Hematopoietic multipotent progenitor cell treated with erythropoietin and hydrocortisone succinate and interleukin-3 and kit ligand, for 4 days (in vitro differentiated cells): ENCODE results near the gene MVD.

Experiments used
- DNase-seq: peaks from one replicate; pipeline ENCODE4 v3.0.0-alpha.2; 2015

The MVD gene

DNA sequence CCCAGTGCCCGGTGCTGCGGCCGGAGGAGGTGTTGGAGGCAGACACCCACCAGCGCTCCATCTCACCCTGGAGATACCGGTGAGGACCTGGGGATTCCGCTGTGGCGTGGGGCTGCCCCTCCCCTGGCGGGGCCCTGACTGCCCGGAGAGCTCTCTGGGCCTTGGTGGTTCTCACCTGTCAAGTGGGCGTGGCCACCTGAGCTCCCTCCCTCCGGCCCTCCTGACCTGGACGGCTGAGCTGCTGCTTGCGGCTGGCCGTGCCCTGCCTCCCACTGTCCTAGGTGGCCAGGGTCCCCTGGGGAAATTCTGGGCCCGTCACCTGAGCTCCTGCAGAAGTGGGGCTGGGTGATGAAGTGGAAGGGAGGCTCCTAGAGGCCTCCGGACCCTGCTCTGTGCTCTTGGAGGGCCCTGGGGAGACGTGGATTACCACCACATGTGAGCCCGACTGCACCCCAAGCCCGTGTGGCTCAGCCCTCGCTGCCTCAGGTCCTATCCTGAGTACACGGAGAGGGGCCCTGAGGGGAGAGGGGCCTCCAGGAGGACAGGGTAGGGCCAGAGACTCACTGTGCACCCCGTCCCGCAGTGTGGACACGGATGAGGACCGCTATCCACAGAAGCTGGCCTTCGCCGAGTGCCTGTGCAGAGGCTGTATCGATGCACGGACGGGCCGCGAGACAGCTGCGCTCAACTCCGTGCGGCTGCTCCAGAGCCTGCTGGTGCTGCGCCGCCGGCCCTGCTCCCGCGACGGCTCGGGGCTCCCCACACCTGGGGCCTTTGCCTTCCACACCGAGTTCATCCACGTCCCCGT lies 23.5 kb downstream of the MVD start:
- no peak for DNase-seq

DNA sequence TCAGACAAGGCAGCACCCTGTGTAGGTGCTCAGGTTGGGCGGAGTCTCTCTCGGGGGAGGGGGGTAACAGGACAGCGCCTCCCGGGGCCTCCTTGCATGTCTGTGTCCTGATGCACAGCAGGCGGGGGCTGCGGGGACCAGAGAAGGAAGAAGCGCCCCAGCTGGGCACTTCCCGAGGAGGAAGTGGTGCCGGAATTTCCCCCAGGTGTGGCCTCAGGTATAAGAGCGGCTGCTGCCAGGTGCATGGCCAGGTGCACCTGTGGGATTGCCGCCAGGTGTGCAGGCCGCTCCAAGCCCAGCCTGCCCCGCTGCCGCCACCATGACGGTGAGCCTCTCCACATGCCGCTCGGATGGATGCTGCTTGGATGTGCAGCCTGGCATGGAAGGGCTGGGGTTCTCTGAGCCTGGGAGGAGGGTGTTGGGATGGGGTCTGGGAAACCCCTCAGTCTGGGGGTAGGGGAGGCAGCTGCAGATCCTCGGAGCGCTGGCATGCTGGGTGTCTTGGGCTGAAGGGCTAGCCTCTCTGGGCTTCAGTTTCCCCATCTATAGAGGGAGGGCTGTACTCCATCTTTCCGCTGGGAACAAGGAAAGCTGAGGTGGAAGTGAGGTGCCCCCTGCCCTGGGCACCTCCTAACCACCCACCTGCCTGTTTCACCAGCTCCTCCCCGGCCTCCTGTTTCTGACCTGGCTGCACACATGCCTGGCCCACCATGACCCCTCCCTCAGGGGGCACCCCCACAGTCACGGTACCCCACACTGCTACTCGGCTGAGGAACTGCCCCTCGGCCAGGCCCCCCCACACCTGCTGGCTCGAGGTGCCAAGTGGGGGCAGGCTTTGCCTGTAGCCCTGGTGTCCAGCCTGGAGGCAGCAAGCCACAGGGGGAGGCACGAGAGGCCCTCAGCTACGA lies 24.3 kb downstream of the MVD start, which contains the start of gene IL17C:
Gene IL17C (plus strand): TSS at position 250 of the 908 bp plus-strand sequence. CDS start 70 bp downstream, at position 320.
- DNase-seq, result no peak

DNA sequence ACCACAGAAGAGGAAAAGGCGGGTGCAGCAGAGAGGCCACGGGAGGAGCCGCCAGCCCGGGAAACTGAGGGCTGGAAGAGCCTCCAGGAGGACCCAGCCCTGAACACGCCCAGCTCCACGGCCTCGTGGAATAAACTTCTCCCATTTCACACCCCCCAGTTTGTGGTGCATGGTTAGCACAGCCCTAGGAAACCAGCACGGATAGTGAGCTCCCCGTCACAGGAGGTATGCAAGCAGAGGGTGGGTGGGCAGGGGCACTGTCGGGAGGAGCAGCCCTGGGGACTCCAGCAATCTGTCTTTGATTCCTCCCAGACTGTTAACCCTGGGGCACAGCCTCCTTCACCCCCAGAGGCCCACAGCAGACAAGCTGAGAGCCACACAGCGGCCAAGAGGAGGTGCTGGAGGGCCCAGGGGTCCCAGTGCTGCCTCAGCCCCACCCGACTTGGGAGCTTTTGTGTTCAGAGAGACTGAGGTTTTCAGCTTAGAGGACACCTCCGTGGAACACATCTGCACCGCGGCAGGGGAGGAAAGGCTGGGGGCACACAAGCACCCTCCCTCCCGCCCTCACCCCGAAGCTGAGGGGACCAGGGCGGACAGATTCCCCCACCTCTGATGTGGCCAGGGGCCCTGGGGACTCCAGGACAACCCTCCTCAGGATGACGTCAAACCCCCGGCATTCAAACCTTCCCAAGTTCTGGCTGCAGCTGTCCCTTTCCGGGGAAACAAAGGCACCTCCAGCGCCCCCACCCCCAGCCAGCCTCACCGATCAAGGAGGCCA lies 26.2 kb downstream of the MVD start:
- no peak for DNase-seq

DNA sequence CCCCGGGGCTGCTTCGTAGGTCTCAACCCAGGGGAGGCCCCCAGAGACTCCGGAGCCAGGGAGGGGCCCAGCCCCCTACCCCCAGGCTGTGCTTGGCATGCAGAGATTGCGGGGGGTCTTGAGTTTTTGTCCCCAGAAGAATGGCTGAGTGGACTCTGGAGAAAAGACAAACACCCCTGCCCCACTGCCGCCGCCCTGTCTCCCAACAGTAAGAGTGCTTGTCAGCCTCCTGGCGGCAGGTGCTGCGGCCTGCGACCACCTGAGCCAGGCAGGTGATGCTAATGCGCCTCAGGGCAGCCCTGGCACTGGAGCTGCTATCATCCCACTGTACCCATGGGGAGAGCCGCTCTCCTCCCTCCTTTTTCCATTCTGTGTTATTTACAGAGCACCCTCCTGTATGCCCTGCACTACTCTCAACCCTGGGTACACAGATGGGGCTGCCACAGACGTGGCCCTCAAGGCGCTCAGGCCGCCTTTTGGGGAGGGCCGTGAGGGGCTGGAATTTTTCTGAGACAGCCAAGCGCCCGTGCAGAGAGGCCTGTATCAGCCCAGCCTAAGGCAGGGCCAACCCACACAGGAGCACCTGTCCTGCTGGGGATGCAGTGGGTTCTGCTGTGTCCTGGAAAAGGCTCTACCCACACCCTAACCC lies 27.1 kb downstream of the MVD start:
- DNase-seq, result no peak

DNA sequence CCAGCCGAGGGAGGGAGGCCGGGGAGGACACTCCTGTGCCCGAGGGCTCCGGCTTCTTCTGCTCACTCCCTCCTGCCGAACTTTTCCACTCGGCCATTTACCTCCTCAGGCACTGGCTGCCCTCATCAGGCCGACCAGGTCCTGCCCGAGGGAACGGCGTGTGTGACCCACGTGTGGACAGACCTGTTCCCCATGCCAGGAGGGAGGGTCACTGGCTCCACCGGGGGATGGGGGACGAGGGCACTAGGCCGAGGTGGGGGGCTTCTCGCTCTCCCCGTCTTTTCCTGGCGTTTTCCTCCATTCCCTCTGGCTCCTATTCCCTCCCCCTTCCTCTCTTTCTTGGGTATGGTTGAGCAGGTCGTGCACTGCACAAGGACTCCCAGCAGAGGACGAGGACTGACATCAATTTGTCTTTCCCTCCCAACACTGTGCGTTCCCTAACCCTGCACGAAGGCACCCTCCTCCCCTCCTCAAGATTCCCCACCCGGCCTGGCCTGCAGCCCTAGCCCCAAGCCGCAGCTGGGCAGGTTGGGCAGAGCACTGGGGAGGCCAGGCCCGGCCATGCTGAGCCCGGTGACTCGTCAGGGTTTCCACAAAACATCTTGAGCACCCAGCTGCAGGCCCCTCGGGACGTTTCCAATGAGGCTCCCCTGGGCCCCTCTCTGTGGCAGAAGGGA lies 27.8 kb downstream of the MVD start:
- DNase-seq, result no peak

DNA sequence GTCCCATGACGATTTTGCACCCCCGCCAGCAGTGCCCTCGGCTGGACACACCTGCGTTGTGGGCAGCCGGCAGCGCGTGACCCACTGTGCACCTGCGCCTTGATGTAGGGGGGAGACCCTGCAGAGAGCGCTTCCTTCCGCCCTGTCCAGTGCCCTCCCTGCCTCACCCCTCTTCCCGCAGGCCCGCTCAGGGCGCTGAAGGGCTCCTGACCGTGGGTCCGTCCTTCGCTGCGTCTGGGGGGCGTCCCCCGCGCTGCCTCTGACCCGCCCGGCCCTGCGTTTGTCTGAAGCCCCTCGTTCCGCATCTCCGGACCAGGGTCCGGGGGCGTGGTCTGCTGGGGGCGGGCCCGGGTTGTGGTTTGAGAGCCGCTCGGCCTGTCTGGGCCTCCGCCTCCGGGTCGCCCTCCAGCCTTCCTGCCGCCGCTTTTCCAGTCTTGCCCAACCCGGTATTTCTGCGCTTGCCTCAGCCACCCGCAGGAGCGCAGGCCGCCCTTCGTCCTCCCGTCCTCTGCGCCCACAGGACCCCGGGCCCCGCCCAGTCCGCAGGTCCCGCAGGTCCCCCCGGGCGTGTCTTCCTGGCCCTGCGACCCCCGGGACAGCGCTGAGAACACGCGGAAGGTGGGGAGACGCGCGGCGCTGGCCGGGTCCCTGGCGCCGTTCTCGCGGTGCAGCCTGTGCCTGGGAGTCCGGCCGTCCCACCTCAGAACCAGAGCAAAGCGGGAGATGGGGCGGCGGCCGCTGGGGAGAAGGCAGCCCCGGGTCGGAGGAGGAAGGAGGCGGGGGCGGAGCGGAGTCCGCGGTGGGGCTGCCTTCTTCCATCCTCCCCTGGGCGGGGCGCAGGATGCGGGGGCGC lies 28.5 kb downstream of the MVD start:
- DNase-seq, result peak; percentile 77

DNA sequence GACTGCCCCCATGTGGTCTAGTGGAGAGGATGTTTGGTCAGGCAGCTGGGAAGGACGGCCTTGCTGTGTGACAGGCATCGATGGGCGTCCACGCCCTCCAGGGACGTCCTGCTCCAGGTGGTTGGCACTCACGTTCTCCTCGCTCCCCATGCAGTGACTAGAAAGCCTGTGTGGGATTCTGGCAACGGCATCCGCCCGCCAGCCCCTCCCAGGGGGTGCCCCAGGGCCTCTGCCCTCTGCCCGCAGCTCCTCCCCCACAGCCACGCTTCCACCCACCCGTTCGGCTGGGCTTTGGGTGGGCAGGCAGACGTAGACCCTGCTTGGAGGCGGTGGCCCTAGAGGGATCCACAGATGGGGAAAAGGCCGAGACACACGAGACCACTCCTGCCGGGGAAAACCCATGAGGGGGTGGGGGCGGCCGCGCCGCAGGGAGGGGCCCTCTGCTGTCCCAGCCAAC lies 29.2 kb downstream of the MVD start:
- DNase-seq, result peak; percentile 71

DNA sequence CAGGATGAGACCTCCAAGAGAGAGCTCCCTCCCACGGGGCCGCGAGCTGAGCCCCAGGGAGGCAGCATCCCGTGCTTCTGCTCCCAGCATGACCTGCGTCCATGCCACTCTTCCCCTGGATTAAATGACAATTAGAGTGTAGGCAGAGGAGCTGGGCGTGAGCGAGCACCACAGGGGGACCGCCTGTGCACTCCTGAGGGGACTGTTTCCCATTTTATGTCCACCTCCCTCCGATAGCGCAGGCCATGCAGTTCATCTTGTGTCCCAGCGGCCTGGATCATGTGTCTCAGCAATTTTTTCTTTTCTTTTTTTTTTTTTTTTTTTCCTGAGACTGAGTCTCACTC lies 30.3 kb downstream of the MVD start:
- DNase-seq, result no peak

DNA sequence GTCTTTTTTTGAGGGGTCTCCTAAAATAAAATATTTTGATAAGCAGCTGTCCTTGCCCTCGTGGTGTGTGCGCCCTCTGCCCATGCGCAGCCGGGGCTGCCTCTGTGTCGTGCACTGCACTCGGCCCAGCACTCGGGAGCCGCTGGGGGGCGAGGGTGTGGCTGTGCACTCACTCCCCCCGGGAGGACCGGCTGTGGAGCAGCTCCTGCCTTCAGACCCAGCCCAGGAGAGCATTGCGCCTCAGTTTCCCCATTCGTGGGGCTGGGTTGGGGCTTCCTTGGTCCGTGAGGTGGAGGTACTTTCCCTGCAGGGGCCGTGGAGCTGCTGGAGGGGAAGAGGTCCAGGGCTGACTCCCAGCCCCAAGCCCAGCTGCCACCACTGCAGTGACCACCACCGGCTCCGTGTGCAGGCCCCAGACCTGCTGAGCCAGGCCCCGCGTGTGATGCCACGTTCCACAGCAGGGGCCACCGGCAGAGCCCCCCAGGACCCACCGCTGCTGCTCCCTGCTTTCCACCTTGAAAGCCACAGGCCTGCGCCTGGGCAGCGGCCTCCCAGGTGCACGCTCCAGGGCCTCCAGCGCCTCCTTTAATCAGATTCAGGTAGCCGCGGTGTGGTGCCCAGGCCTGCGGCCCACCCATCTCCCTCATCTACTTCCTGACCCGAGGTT lies 30.8 kb downstream of the MVD start:
- no peak for DNase-seq

DNA sequence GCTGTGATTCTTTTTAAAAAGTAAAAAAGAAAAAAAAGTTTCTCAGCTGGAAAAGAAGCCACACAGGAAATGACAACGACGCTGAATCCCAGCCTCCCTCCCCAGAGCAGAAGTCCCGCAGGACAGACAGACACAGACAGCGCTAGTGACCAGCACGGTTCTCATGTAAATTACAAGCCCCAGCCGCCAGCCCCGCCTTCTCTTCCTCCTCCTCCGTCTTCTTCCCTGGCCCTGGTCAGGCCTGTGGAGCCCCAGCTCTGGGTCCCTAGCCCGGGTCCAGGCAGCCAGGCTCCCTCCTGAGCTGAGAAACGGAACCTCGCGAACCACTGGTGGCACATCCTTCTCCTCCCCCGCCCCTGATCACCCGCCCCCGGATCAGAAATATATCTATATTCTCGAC lies 31.5 kb downstream of the MVD start:
- no peak for DNase-seq

- DNase-seq, result no peak
Measured at GRCh38 chr16:88630941-88631340, 31.9 kb downstream of the MVD start.

GRCh38 chr16:88630433-88630832 lies 32.5 kb downstream of the MVD start:
- no peak for DNase-seq

DNA sequence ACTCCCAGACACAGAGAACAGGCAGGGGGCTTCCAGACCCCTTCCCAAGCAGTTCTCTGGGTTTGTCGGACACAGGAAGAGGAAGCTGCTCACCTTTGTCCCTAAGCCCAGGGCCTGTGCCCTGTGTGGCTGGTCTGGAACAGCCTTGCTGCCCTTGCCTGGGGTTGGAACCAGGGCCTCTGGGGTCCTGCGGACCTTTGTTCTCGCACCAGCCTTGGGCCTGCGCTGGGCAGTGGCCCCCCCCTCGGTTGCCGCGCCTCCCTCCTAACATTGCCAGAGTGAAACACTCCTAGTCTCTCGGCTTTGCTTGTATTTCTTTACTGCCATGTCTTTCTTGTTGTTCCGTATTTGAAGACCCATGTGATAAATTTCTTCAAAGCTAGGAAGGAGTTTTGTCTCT lies 33.1 kb downstream of the MVD start:
- no peak for DNase-seq

DNA sequence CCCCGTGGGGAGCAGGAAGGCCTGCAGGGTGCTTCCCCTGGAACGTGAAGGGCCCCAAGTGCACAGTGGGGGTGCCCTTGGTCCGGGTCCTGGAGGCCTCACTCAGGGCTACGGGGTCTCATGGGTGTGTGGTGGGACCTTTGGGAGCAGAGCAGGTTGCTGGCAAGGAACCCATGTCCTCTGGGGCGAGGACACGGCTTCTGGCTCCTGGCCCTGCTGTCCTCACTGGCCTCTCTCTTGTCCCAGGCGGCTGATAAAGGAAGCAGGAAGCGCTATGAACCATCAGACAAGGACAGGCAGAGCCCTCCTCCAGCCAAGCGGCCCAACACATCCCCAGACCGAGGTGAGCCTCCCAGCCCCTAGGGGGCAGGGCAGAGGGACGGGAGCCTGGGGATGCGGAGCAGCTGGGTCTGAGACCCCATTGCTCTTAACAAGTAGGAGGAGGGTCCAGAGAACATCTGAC lies 34.3 kb downstream of the MVD start:
- DNase-seq, result peak; percentile 68

GRCh38 chr16:88627531-88628411 lies 35.1 kb downstream of the MVD start:
- no peak for DNase-seq

- no peak for DNase-seq
Measured at GRCh38 chr16:88626646-88627045, 36.2 kb downstream of the MVD start.

DNA sequence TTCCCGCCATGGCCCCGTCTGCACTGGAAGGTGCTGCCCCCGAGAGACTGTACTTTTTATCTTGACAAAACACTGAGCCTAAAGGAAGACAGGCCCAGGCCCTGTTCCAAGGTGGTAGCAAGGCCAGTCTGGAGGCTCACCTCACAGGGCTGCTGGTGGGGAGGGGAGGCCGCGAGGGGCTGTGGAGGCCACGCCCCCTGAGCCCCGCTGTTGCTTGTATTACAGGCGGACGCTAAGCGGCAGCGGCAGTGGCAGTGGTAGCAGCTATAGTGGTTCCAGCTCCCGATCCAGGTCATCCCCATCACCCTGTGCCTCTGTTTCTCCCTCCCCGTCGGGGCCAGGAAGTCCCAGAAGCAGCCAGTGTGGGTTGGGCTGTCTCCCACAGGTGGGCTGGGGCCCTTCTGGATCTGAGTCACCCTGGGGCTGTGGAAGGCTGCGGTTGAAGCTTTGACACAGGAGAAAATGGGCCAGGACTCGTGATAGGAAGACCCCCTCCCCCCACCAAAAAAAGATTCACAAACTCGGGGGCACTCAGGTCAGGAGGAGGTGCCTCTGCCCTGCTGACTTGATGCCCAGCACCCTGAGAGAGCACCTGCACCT lies 37.8 kb downstream of the MVD start:
- no peak for DNase-seq

DNA sequence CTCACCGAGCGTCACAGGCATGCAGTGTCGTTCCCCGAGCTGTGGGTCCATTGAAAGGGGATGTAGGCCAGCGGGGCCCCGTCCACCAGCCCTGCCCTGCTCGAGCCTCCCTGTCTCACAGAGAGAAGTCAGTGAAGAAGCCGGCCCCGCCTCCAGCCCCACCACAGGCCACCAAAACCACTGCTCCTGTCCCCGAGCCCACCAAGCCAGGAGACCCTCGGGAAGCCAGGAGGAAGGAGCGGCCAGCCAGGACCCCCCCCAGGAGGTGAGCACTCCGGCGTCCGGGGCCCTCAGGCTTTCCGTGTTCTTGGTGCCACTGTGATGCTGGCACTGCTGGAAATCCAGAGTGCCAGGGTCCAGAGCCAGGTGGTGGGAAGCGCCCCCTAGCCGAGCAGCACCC lies 38.4 kb downstream of the MVD start:
- DNase-seq, result no peak

DNA sequence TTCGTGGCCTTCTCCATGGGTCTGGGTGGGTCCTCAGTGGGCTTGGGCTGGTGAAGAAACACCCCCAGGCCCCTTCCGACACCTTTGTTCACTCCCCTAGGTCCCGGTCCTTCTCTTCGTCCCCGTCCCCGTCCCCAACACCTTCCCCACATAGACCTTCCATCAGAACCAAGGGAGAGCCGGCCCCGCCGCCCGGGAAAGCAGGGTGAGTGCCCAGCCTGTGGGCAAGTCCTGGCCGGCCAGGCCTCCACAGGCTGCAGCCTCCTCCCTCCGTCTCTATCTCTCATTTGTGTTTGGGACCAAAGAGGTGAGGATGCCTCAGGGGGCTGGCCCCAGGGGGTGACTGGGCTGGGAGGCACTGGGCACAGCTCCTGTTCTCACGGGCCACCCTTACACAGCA lies 39.0 kb downstream of the MVD start:
- DNase-seq, result no peak
